Right renal pelvis (tissue), 4 donors: ENCODE data around the gene TTLL5. TPM values are rescaled to one million over a fixed set of nuclear protein-coding genes. Genes with fewer than 3 reads are reported as not detected.

Experiments
- DNase-seq, 4 donors: peaks; one replicate each; pipeline ENCODE4 v3.0.0-alpha.2; 2013; ENCODE audit warnings: low read depth in 4 of 4, low spot score in 3 of 4, missing footprints in 1 of 4
- polyA plus RNA-seq, 4 donors: library from polyadenylated mRNA; unstranded; fragments of 120-200 nt; gene quantifications; one replicate each; pipeline ENCODE4 v1.2.1, GENCODE V29; 2013; ENCODE audit not compliant: insufficient read length in 4 of 4

TTLL5 gene
- polyA plus RNA-seq, 4 donors = 29.1 to 31.3 (median 30.0) TPM

- DNase-seq = no peak
These were observed 193.2 kb downstream of the TTLL5 start for GRCh38 chr14:75854111-75854799.

- DNase-seq = no peak
These were observed 196.2 kb downstream of the TTLL5 start for GRCh38 chr14:75857199-75857598.

GRCh38 chr14:75858362-75858761 is 197.3 kb downstream of the TTLL5 start:
- no peak for DNase-seq

GRCh38 chr14:75859746-75860145 is 198.7 kb downstream of the TTLL5 start:
- DNase-seq = no peak

- no peak for DNase-seq
These were observed 199.6 kb downstream of the TTLL5 start for GRCh38 chr14:75860561-75861160.

GRCh38 chr14:75861161-75861621 is 200.1 kb downstream of the TTLL5 start:
- DNase-seq = no peak

GRCh38 chr14:75863221-75863620 is 202.2 kb downstream of the TTLL5 start:
- no peak for DNase-seq

GRCh38 chr14:75864352-75864751 is 203.3 kb downstream of the TTLL5 start:
- no peak for DNase-seq

GRCh38 chr14:75865531-75865930 is 204.5 kb downstream of the TTLL5 start:
- no peak for DNase-seq

- no peak for DNase-seq
These were observed 205.9 kb downstream of the TTLL5 start for GRCh38 chr14:75866970-75867369.

GRCh38 chr14:75871181-75871880 is 210.3 kb downstream of the TTLL5 start:
- no peak for DNase-seq

GRCh38 chr14:75875958-75876357 is 214.9 kb downstream of the TTLL5 start:
- DNase-seq = no peak

- DNase-seq = no peak
These were observed 215.5 kb downstream of the TTLL5 start for GRCh38 chr14:75876530-75876929.

- DNase-seq = no peak
These were observed 216.2 kb downstream of the TTLL5 start for GRCh38 chr14:75877292-75877691.

GRCh38 chr14:75877884-75878283 is 216.8 kb downstream of the TTLL5 start:
- no peak for DNase-seq

- DNase-seq = no peak
These were observed 218.0 kb downstream of the TTLL5 start for GRCh38 chr14:75879031-75879430.

- DNase-seq = no peak
These were observed 219.5 kb downstream of the TTLL5 start for GRCh38 chr14:75880512-75880911.

GRCh38 chr14:75881994-75882393 is 220.9 kb downstream of the TTLL5 start:
- DNase-seq = no peak

GRCh38 chr14:75884198-75884611 is 223.2 kb downstream of the TTLL5 start:
- no peak for DNase-seq

- DNase-seq = no peak
These were observed 224.8 kb downstream of the TTLL5 start for GRCh38 chr14:75885829-75886228.

- DNase-seq = no peak
These were observed 225.7 kb downstream of the TTLL5 start for GRCh38 chr14:75886636-75887348.
